Lung (tissue), 12 donors: Measurements from ENCODE around the gene TWNK. TPM values are rescaled to one million over a fixed set of nuclear protein-coding genes. Genes with fewer than 3 reads are reported as not detected.

Experiments used
- ATAC-seq: fragments of 200-7000 bp; cut with Tn5 transposase; one replicate; pipeline ENCODE4 v1.9.1; 2020; ENCODE audit warnings: moderate number of reproducible peaks; ENCODE audit not compliant: insufficient read depth, low FRiP score
- DNase-seq, 3 donors: peaks; one replicate each; pipeline ENCODE4 v3.0.0-alpha.2; 2013 to 2017
- H3K27ac ChIP-seq, 2 donors: one replicate each; pipeline ENCODE4 v1.5.1; 2013; ENCODE audit warnings: mild to moderate bottlenecking in 2 of 2, moderate library complexity in 2 of 2, control low read depth in 1 of 2, inconsistent platforms in 1 of 2, low read depth in 1 of 2, low read length in 1 of 2
- H3K27me3 ChIP-seq, 3 donors: one replicate each; pipeline ENCODE4 v1.5.1; 2013; ENCODE audit warnings: low read length in 2 of 3; ENCODE audit not compliant: control insufficient read depth in 3 of 3, insufficient read depth in 3 of 3
- H3K36me3 ChIP-seq, 4 donors: one replicate each; pipeline ENCODE4 v1.5.1; 2013; ENCODE audit warnings: low read length in 4 of 4, mild to moderate bottlenecking in 1 of 4, moderate library complexity in 1 of 4; ENCODE audit not compliant: control insufficient read depth in 4 of 4, insufficient read depth in 4 of 4
- H3K4me1 ChIP-seq, 5 donors: one replicate each; pipeline ENCODE4 v1.5.1; 2013; ENCODE audit warnings: low read length in 5 of 5, mild to moderate bottlenecking in 2 of 5, moderate library complexity in 1 of 5; ENCODE audit not compliant: control insufficient read depth in 5 of 5, insufficient read depth in 5 of 5
- H3K4me3 ChIP-seq: one replicate; pipeline ENCODE4 v1.5.1; 2013; ENCODE audit warnings: mild to moderate bottlenecking, control low read depth, moderate library complexity
- H3K9ac ChIP-seq, 2 donors: one replicate each; pipeline ENCODE4 v1.5.1; 2013; ENCODE audit warnings: low read length in 2 of 2, control low read depth in 1 of 2; ENCODE audit not compliant: insufficient read depth in 1 of 2
- H3K9me3 ChIP-seq, 4 donors: one replicate each; pipeline ENCODE4 v1.5.1; 2013; ENCODE audit warnings: low read length in 3 of 4, mild to moderate bottlenecking in 1 of 4, moderate library complexity in 1 of 4; ENCODE audit not compliant: control insufficient read depth in 4 of 4, insufficient read depth in 3 of 4
- CTCF ChIP-seq: IDR thresholded peaks from 2 replicates; pipeline ENCODE4 v1.5.1; 2012; ENCODE audit warnings: mild to moderate bottlenecking; ENCODE audit errors: control extremely low read depth, extremely low read depth
- WGBS, 2 donors: extraction: QIAGEN DNeasy Blood & Tissue Kit; methylation state at CpG; one replicate each; pipeline ENCODE4 v1.1.7; 2013; 5-methylcytosine and 5-hydroxymethylcytosine counted together
- polyA plus RNA-seq, 2 donors: library from polyadenylated mRNA; stranded (reverse); fragments of 200-250 nt; gene quantifications; one replicate each; pipeline ENCODE4 v1.2.1, GENCODE V29; 2013
- total RNA-seq, 2 donors: library from RNA; depleted of rRNA in 1 of 2; stranded (reverse); fragments of >200 nt in 1 of 2; gene quantifications; one replicate each; pipeline ENCODE4 v1.2.1, GENCODE V29; 2014 to 2021
- donor health status: control.
- donor health status: control.
- donor health status: Bipolar disorder and iron deficiency.
- donor health status: healthy.
- donor health status: DM: yes; HTN: yes; CAD: no.

Gene TWNK
- total and polyA plus RNA-seq, 4 donors: 3.9 to 8.3 (median 5.6) TPM

- TF ChIP-seq CTCF: no peak
- peaks cover 6 to 51% (median 28%) of the 10 kb centered on the region in 5 donors for H3K4me1 ChIP-seq
- DNase-seq (peak; percentile 92 to 95 (median 94)), ATAC-seq (peak; percentile 9)
- H3K9ac ChIP-seq: peak overlapping the region; percentile 80 to 90
- H3K4me3 ChIP-seq: peak overlapping the region; percentile 69
- H3K9me3 ChIP-seq: no peaks in the 10 kb centered on the region
- no peaks in the 10 kb centered on the region for H3K27me3 ChIP-seq
- H3K27ac ChIP-seq: peak overlapping the region; percentile 93 to 100
- peaks cover 0 to 40% (median 23%) of the 10 kb centered on the region in 4 donors for H3K36me3 ChIP-seq
- WGBS, 2 donors: 24 to 27% methylated on average over 12 of the region's 12 CpGs
Observed at GRCh38 chr10:101000915-101001658, 13.7 kb downstream of the TWNK start.

GRCh38 chr10:101001659-101002035, 14.3 kb downstream of the TWNK start:
- Histone ChIP-seq H3K36me3 (peaks cover 0 to 42% (median 26%) of the 10 kb centered on the region in 4 donors), H3K4me1 (peaks cover 6 to 52% (median 27%) of the 10 kb centered on the region in 5 donors), H3K27ac (peak overlapping the region; percentile 88 to 100), H3K4me3 (no peak overlapping the region), H3K9ac (peak overlapping the region; percentile 26 to 90), H3K9me3 (no peaks in the 10 kb centered on the region), H3K27me3 (no peaks in the 10 kb centered on the region)
- WGBS, 2 donors: 61 to 66% methylated on average over 5 of the region's 5 CpGs
- no peak for TF ChIP-seq CTCF
- ATAC-seq (no peak), DNase-seq (no peak)

- Histone ChIP-seq H3K27ac (peak overlapping the region; percentile 88 to 100), H3K4me1 (peaks cover 6 to 53% (median 26%) of the 10 kb centered on the region in 5 donors), H3K27me3 (no peaks in the 10 kb centered on the region), H3K9ac (peak overlapping the region in 1 of 2 donors; percentile 90), H3K36me3 (peaks cover 0 to 42% (median 30%) of the 10 kb centered on the region in 4 donors), H3K9me3 (no peaks in the 10 kb centered on the region), H3K4me3 (no peak overlapping the region)
- ATAC-seq (no peak), DNase-seq (no peak)
- WGBS, 2 donors: 84 to 92% methylated on average over 11 of the region's 11 CpGs
- TF ChIP-seq CTCF: no peak
Observed at GRCh38 chr10:101002456-101002855, 15.1 kb downstream of the TWNK start.
